ENCODE data around the gene CEP112. TPM values are rescaled to one million over a fixed set of nuclear protein-coding genes. Genes with fewer than 3 reads are reported as not detected.

The CEP112 gene
- total and polyA plus RNA-seq, 10 of the 15 experiments (the other 5 are each of a cell fraction or from before 2014, with no cell fraction given): 0.11 to 3.8 (median 0.32) TPM; not detected in 1

DNA sequence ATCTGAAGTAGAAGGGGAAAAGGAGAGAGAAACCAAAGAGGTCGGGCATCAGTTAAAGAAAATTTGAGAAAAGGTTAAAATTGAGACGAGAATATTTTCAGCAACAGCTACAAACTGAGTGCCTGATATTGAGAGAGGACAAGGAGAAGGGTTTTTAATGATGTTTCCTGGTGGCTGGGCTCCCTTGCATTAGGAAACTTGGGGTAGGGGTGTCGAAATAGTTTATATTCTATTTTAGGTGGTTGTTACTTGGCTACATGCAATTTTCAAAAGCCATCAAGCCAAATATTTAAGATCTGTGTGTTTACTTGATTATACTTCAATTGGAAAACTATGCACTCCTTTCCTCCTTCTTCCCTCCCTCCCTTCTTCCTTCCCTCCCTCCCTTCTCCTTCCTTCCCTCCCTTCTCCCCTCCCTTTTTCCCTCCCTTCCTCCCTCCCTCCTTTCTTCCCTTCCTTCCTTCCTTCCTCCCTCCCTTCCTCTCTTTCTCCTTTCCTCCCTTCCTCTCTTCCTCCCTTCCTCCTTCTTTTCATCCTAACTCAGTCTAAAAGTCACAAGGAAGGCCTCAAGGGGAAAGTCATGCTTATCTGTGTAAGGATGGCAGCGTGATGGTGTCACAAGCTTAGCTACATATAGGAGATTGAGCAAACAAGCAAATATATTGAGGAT lies 39.1 kb upstream of the CEP112 start (continued):
- TF ChIP-seq TCF3 (IDR thresholded peaks at IDR 0.05; ENCODE audit: borderline replicate concordance, insufficient read depth, low read depth, low read length) (no peak), RUNX3 (IDR thresholded peaks at IDR 0.05; ENCODE audit: low read length) (no peak), TBL1XR1 (IDR thresholded peaks at IDR 0.05; ENCODE audit: low read depth, low read length) (no peak)
- TF ChIP-seq, protein P1, sequence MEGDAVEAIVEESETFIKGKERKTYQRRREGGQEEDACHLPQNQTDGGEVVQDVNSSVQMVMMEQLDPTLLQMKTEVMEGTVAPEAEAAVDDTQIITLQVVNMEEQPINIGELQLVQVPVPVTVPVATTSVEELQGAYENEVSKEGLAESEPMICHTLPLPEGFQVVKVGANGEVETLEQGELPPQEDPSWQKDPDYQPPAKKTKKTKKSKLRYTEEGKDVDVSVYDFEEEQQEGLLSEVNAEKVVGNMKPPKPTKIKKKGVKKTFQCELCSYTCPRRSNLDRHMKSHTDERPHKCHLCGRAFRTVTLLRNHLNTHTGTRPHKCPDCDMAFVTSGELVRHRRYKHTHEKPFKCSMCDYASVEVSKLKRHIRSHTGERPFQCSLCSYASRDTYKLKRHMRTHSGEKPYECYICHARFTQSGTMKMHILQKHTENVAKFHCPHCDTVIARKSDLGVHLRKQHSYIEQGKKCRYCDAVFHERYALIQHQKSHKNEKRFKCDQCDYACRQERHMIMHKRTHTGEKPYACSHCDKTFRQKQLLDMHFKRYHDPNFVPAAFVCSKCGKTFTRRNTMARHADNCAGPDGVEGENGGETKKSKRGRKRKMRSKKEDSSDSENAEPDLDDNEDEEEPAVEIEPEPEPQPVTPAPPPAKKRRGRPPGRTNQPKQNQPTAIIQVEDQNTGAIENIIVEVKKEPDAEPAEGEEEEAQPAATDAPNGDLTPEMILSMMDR (IDR thresholded peaks at IDR 0.05 in 2 of 3, conservative IDR thresholded peaks at IDR 0.05 in 1 of 3; ENCODE audit: control insufficient read depth in 2 of 3, extremely low read depth in 1 of 3, insufficient read depth in 1 of 3, low read depth in 3 of 3, low read length in 3 of 3): no peak

DNA sequence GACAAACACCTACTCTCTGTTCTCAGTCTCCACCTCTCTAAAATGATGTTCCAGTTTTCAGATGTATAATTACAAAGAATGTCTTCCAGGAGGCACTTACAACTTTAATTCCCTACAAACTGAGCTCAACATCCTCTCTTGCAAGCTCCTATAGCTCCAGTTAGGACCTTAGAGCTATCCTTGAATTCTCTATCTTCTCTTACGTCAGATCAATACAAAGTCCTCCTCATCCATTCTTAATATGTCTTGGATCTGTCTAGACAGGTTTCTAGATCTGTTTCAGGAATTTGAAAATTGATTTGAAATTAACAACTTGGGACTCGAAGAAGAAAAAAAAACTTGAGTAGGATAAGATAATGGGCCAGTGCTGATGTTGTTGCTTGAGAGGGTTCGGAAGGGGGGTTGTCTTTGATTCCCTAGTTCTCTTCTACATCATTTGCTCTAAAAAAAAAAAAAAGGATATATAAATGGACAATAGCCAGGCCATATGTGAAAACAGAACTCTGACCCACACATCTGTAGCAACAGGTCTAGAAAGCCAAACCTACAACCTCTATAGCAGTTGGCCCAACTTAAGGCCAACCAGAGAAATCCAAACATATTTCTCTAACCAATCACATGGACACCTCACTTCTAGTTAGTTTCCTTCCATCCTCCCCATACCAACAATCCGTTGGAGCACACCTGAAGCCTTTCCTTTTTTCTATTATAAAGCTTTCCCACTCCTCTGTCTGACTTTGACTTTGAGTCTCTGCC lies 38.0 kb upstream of the CEP112 start:
- no peak for ATAC-seq
- H3K27ac ChIP-seq (ENCODE audit: control insufficient read depth, insufficient read depth): no peak overlapping the region

More for the DNA sequence above, 38.0 kb upstream of the CEP112 start:
- Histone ChIP-seq H3K79me2 (ENCODE audit: control insufficient read depth, insufficient read depth, low read length) (no peaks in the 10 kb centered on the region), H4K20me1 (ENCODE audit: control insufficient read depth, insufficient read depth) (no peaks in the 10 kb centered on the region), H2AFZ (ENCODE audit: control insufficient read depth, low read depth, low read length) (no peak overlapping the region), H3K9me3 (replicated peaks; ENCODE audit: control insufficient read depth, insufficient read depth, low read length) (no peaks in the 10 kb centered on the region), H3K4me1 (ENCODE audit: control insufficient read depth, insufficient read depth, low read length) (no peaks in the 10 kb centered on the region), H3K9ac (ENCODE audit: control insufficient read depth, insufficient read depth, low read length) (no peak overlapping the region), H3K4me2 (ENCODE audit: control insufficient read depth, insufficient read depth) (no peak overlapping the region), H3K27me3 (replicated peaks in 1 of 2; ENCODE audit: control insufficient read depth in 2 of 2, insufficient read depth in 2 of 2, low read length in 1 of 2) (no peaks in the 10 kb centered on the region), H3K4me3 (no peak overlapping the region), H3K36me3 (ENCODE audit: control insufficient read depth in 2 of 2, insufficient read depth in 2 of 2, low read length in 1 of 2) (no peaks in the 10 kb centered on the region)
- FAIRE-seq (no peak), DNase-seq (ENCODE audit: low read depth, low spot score) (no peak)
- ChIA-PET POLR2A (no interaction called here), CTCF (no interaction called here), SMC1A (ENCODE audit: uncharacterized antibody, unreplicated experiment) (no interaction called here), RAD21 (ENCODE audit: unreplicated experiment) (no interaction called here)
- in situ Hi-C loops (cut with MboI) (no loop called here), intact Hi-C loops (cut with micrococcal nuclease; ENCODE audit: unreplicated experiment) (no loop called here)
- BruUV-seq (replicated peaks): no TSS peak
- no peak for TF ChIP-seq NFYB (IDR thresholded peaks at IDR 0.05; ENCODE audit: insufficient read depth, low read depth, low read length)
- TF ChIP-seq SRF (IDR thresholded peaks at IDR 0.05; ENCODE audit: low read depth in 2 of 2, low read length in 2 of 2): no peak
- no peak for TF ChIP-seq RAD51 (IDR thresholded peaks at IDR 0.05)
- no peak for TF ChIP-seq YBX1 (IDR thresholded peaks at IDR 0.05)
- TF ChIP-seq, protein P2, sequence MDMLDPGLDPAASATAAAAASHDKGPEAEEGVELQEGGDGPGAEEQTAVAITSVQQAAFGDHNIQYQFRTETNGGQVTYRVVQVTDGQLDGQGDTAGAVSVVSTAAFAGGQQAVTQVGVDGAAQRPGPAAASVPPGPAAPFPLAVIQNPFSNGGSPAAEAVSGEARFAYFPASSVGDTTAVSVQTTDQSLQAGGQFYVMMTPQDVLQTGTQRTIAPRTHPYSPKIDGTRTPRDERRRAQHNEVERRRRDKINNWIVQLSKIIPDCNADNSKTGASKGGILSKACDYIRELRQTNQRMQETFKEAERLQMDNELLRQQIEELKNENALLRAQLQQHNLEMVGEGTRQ (IDR thresholded peaks at IDR 0.05; ENCODE audit: borderline replicate concordance, low read depth, low read length): no peak
- 19% methylated on average over 4 of the region's 4 CpGs for WGBS (ENCODE audit: insufficient coverage, insufficient replicate concordance, low lambda C conversion rate, missing lambda C conversion rate)

Measured in GM12878 (cell line).